Measurements from ENCODE around the gene CDK5RAP1. TPM values are rescaled to one million over a fixed set of nuclear protein-coding genes. Genes with fewer than 3 reads are reported as not detected.

The CDK5RAP1 gene
- total and polyA plus RNA-seq, 9 of the 15 experiments (the other 6 are each of a cell fraction or from before 2014, with no cell fraction given) = 41.6 to 127 (median 58.3) TPM

- TF ChIP-seq FOS (IDR thresholded peaks at IDR 0.05; ENCODE audit: extremely low read depth, insufficient read length) (no peak), DMBX1 (CRISPR knock-in tag; IDR thresholded peaks at IDR 0.05; ENCODE audit: borderline replicate concordance) (peak; percentile 88), CTCF (IDR thresholded peaks at IDR 0.05 in 2 of 3, conservative IDR thresholded peaks at IDR 0.05 in 1 of 3; ENCODE audit: insufficient read depth in 2 of 3, low read depth in 1 of 3, low read length in 3 of 3) (no peak), JUND (IDR thresholded peaks at IDR 0.05; ENCODE audit: borderline replicate concordance, low read depth, low read length) (peak; percentile 72), JUND (tag; IDR thresholded peaks at IDR 0.05; ENCODE audit: borderline replicate concordance, low read depth, low read length) (peak; percentile 66; the same call in 1 of the 3 replicates), ZNF695 (CRISPR knock-in tag; IDR thresholded peaks at IDR 0.05) (no peak), TEAD1 (CRISPR knock-in tag; IDR thresholded peaks at IDR 0.05) (peak in 1 of 2 experiments; percentile 61; a peak in 2 of 4 replicates), RBBP5 (IDR thresholded peaks at IDR 0.05; ENCODE audit: borderline replicate concordance, insufficient read depth, low read length, poor library complexity, severe bottlenecking) (peak; percentile 23), TAF9B (IDR thresholded peaks at IDR 0.05; ENCODE audit: partially characterized antibody) (no peak), REST (IDR thresholded peaks at IDR 0.05; ENCODE audit: borderline replicate concordance) (no peak), REST (CRISPR knock-in tag; IDR thresholded peaks at IDR 0.05; ENCODE audit: low read depth) (no peak), ZKSCAN8 (CRISPR knock-in tag; IDR thresholded peaks at IDR 0.05) (0 out of 2 replicates have a peak, but pooled peaks have one; percentile 54), E2F8 (IDR thresholded peaks at IDR 0.05; ENCODE audit: low read depth, partially characterized antibody) (no peak)
These were observed 18.0 kb upstream of the CDK5RAP1 start (continued) for GRCh38 chr20:33419140-33419974.
